ENCODE results near the gene SLC6A3. TPM values are rescaled to one million over a fixed set of nuclear protein-coding genes. Genes with fewer than 3 reads are reported as not detected.

Gene SLC6A3
- polyA plus RNA-seq, 3 donors, result not detected

DNA sequence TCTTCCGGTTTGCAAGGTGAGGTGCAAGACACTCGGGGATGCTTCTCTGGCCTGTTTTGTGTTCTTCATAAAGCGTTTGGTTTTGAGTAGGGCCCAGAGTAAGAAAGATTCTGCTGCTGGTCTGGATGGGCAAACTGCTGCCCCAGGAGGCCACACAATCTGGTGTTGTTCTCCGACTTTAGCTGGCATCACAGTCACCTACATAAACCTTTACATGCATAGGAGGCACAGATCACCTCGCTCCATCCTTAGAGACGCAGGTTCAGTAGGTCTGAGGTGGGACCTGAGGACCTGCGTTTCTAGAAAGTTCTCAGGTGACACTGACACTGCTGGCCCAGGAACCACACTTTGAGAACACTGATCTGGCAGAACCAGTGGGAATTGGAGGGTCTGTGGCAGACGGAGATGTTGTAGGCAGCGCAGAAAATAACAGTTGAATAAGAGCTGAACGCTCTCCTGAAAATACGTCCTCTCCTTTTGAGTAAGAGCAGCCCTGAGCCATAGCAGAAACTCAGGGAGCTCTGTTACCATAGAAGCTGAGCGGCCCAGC is 3.9 kb upstream of the SLC6A3 start:
- Mint-ChIP-seq H3K4me3 (peak overlapping the region in 1 of 2 donors; percentile 37), H3K36me3 (no peaks in the 10 kb centered on the region), H3K27me3 (ENCODE audit: low read depth in 3 of 3) (peaks cover 49 to 71% (median 53%) of the 10 kb centered on the region in 3 donors), H3K4me1 (no peaks in the 10 kb centered on the region), H3K27ac (no peak overlapping the region), H3K9me3 (peaks cover 10 to 23% (median 18%) of the 10 kb centered on the region in 7 donors)
- intact Hi-C loops (cut with micrococcal nuclease), result no loop called here
- Histone ChIP-seq H3K4me1 (ENCODE audit: control insufficient read depth in 1 of 2, insufficient read depth in 2 of 2, low read length in 2 of 2) (no peaks in the 10 kb centered on the region), H3K9ac (ENCODE audit: insufficient read depth, low read length, poor library complexity, severe bottlenecking) (no peak overlapping the region), H3K79me2 (ENCODE audit: insufficient read depth, low read length) (no peaks in the 10 kb centered on the region), H3K4me3 (replicated peaks in 1 of 3; ENCODE audit: low read depth in 2 of 3, low read length in 3 of 3) (no peak overlapping the region), H3K27ac (ENCODE audit: low read depth in 1 of 2, low read length in 2 of 2) (no peak overlapping the region), H2AFZ (ENCODE audit: insufficient read depth, low read depth, low read length, poor library complexity, severe bottlenecking) (no peak overlapping the region), H3K27me3 (ENCODE audit: control insufficient read depth in 2 of 2, insufficient read depth in 2 of 2, low read length in 2 of 2) (peaks cover 12 to 53% of the 10 kb centered on the region in 2 donors), H3K4me2 (replicated peaks; ENCODE audit: extremely low read depth, low read length, poor library complexity, severe bottlenecking) (no peak overlapping the region), H4K20me1 (ENCODE audit: insufficient read depth, low read length) (no peaks in the 10 kb centered on the region), H3K36me3 (replicated peaks in 1 of 2; ENCODE audit: control insufficient read depth in 1 of 2, insufficient read depth in 2 of 2, low read length in 2 of 2) (no peaks in the 10 kb centered on the region), H3K9me3 (replicated peaks in 1 of 2; ENCODE audit: control insufficient read depth in 1 of 2, insufficient read depth in 1 of 2, low read length in 2 of 2) (peaks cover 5 to 8% of the 10 kb centered on the region in 2 donors)
- TF ChIP-seq, protein P1, sequence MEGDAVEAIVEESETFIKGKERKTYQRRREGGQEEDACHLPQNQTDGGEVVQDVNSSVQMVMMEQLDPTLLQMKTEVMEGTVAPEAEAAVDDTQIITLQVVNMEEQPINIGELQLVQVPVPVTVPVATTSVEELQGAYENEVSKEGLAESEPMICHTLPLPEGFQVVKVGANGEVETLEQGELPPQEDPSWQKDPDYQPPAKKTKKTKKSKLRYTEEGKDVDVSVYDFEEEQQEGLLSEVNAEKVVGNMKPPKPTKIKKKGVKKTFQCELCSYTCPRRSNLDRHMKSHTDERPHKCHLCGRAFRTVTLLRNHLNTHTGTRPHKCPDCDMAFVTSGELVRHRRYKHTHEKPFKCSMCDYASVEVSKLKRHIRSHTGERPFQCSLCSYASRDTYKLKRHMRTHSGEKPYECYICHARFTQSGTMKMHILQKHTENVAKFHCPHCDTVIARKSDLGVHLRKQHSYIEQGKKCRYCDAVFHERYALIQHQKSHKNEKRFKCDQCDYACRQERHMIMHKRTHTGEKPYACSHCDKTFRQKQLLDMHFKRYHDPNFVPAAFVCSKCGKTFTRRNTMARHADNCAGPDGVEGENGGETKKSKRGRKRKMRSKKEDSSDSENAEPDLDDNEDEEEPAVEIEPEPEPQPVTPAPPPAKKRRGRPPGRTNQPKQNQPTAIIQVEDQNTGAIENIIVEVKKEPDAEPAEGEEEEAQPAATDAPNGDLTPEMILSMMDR (IDR thresholded peaks at IDR 0.05), result no peak
- 92% methylated on average over 9 of the region's 12 CpGs for WGBS (ENCODE audit: insufficient coverage)
- no peak for DNase-seq

DNA sequence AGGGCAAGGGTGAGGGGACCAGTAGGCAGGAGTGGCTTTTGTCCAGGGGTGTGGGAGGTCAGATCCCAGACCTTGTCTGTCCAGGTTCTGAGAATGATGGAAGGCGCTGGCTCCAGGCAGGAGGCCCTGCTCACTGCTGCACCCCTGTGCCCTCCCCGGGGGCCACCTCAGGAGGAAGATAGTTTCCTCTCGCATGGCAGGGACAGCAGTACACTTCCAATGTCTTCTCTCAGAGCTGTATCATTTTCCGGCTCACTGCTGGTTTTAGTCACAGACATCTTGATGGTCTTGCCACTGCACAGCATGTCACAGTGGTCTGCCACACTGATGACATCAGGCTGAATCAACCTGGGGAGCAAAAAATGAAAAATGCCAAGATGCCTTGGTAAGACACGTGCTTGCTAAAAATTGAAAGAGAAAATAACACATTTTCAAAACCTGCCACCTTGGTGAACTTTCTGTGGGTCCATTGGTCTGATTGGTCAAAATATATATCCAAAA is 3.3 kb upstream of the SLC6A3 start:
- no peaks in the 10 kb centered on the region for H3K36me3 ChIP-seq (replicated peaks in 1 of 2; ENCODE audit: control insufficient read depth in 1 of 2, insufficient read depth in 2 of 2, low read length in 2 of 2)
- no peak overlapping the region for H3K27ac Mint-ChIP-seq
- intact Hi-C loops (cut with micrococcal nuclease), result no loop called here
- no peak overlapping the region for H2AFZ ChIP-seq (ENCODE audit: insufficient read depth, low read depth, low read length, poor library complexity, severe bottlenecking)
- TF ChIP-seq, protein P1 (IDR thresholded peaks at IDR 0.05), result no peak
- no peaks in the 10 kb centered on the region for H3K79me2 ChIP-seq (ENCODE audit: insufficient read depth, low read length)
- no peak overlapping the region for H3K4me3 ChIP-seq (replicated peaks in 1 of 3; ENCODE audit: low read depth in 2 of 3, low read length in 3 of 3)
- H3K4me3 Mint-ChIP-seq, result peak overlapping the region in 1 of 2 donors; percentile 61
- H3K9ac ChIP-seq (ENCODE audit: insufficient read depth, low read length, poor library complexity, severe bottlenecking), result no peak overlapping the region
- no peaks in the 10 kb centered on the region for H3K4me1 Mint-ChIP-seq
- no peaks in the 10 kb centered on the region for H3K36me3 Mint-ChIP-seq
- H3K4me2 ChIP-seq (replicated peaks; ENCODE audit: extremely low read depth, low read length, poor library complexity, severe bottlenecking), result no peak overlapping the region
- no peak overlapping the region for H3K27ac ChIP-seq (ENCODE audit: low read depth in 1 of 2, low read length in 2 of 2)
- H3K9me3 ChIP-seq (replicated peaks in 1 of 2; ENCODE audit: control insufficient read depth in 1 of 2, insufficient read depth in 1 of 2, low read length in 2 of 2), result peaks cover 0 to 2% of the 10 kb centered on the region in 2 donors
- WGBS (ENCODE audit: insufficient coverage), result 87% methylated on average over 3 of the region's 5 CpGs
- no peaks in the 10 kb centered on the region for H4K20me1 ChIP-seq (ENCODE audit: insufficient read depth, low read length)
- no peaks in the 10 kb centered on the region for H3K4me1 ChIP-seq (ENCODE audit: control insufficient read depth in 1 of 2, insufficient read depth in 2 of 2, low read length in 2 of 2)
- no peak for DNase-seq
- H3K27me3 ChIP-seq (ENCODE audit: control insufficient read depth in 2 of 2, insufficient read depth in 2 of 2, low read length in 2 of 2), result peaks cover 17 to 59% of the 10 kb centered on the region in 2 donors
- peaks cover 55 to 76% (median 59%) of the 10 kb centered on the region in 3 donors for H3K27me3 Mint-ChIP-seq (ENCODE audit: low read depth in 3 of 3)
- peaks cover 4 to 18% (median 12%) of the 10 kb centered on the region in 7 donors for H3K9me3 Mint-ChIP-seq
